Forelimb muscle (tissue), 1 donor: ENCODE results near the gene CFAP91. TPM values are rescaled to one million over a fixed set of nuclear protein-coding genes. Genes with fewer than 3 reads are reported as not detected.

ENCODE experiments used
- DNase-seq: peaks from one replicate; pipeline ENCODE4 v3.0.0-alpha.2; 2013; ENCODE audit warnings: low read depth
- polyA plus RNA-seq: library from polyadenylated mRNA; unstranded; fragments of 120-200 nt; gene quantifications from one replicate; pipeline ENCODE4 v1.2.1, GENCODE V29; 2013; ENCODE audit not compliant: insufficient read length

CFAP91 gene
- polyA plus RNA-seq, 1 donor = 0.56 TPM

GRCh38 chr3:119741657-119742590 lies 39.1 kb downstream of the CFAP91 start:
- DNase-seq = peak; percentile 6

DNA sequence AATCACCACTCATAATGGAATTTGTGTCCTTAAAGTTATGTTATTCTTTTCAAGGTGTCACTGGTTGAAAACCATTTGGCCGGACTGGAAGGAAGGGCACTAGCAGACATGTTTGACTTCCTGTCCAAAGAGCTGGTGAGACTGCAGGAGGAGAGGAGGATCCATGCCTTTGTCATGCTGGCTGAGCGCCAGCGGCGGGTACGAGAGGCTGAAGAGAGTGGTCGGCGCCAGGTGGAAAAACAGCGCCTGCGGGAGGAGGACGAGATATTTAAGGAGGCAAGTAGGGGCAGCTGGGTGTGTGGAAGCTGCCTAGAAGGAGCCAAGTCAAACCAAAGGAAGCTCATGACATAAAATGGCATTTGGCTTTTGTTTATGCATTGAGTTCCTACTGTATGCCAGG lies 41.1 kb downstream of the CFAP91 start:
- DNase-seq = no peak

DNA sequence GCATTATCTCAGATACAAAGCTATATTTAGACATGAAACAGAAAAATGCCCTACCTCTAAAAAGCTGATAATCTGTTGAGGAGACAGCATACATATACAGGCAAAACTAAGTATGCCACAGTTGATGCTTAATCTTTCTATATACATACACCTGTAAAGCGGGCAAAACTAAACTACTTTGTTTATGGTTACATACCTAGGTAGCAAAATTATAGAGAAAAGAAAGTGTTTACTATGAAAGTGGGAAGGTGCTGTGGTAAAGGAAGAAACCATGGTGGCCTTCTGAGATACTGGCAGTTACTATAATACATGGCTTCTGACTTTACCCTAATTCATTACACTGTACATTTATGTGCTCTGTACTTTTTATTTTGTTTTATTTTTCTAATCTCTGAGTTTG lies 43.1 kb downstream of the CFAP91 start:
- no peak for DNase-seq

DNA sequence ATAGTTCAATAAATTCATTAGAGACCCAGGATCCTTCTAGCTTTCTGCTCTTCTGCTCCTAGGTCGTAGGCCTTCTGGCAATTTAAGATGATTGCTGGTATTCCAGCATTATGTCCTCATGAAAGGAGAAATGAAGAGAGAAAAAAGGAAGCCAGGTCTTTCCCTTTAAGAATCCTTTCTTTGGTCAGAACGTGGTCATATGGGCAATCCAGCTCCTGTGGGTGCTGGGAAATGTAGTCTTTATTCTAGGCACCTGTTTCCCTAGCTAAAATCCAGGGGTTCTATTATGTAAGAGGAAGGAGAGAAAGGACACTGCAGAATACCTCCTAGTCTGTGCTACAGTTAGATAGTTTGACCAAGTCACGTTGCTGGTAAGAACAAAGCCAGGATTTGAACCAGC lies 43.6 kb downstream of the CFAP91 start:
- DNase-seq = no peak

GRCh38 chr3:119747357-119747756 lies 44.5 kb downstream of the CFAP91 start:
- DNase-seq = no peak

DNA sequence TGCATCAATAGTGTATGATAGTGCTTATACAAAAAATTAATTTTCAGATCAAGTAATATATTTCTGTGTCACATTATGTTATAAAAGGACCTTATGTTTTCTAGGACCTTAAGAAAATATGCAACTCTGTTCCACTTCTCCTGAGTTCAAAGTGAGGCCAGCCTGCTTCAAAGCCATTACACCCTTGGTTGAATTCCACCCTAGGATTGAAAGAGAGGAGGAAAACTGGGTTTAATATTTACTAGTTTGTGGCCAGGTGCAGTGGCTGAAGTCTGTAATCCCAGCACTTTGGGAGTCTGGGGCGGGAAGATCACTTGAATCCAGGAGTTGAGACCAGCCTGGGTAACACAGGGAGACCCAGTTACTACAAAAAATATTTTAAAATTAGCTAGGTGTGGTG lies 46.2 kb downstream of the CFAP91 start:
- DNase-seq = no peak

DNA sequence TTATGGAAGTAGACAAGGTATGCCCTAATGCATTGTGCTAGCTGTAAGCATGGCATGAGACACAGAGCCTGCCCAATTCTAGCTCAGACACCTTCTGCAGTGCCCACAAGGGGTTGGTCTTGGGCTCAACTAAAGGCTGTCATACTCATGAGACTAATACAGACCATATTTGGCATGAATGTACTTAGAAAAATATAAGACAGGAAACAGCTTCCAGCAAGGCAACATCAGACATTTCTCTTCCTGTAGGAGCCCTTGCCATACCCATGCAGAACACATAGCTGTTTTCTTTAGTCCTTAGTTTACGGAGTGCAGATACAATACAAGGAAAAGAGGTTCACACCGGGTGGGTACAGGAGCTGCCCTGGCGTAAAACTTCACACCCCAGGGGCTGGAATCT lies 48.6 kb downstream of the CFAP91 start:
- DNase-seq = no peak

Other genes with a start within 250 kb of the CFAP91 start
- gene TMEM39A, start 239.4 kb upstream of the CFAP91 start, polyA plus RNA-seq = 42.6 TPM
- gene POGLUT1, start 234.1 kb upstream of the CFAP91 start, polyA plus RNA-seq = 12.0 TPM
- 77.5 TPM for gene TIMMDC1, start 204.5 kb upstream of the CFAP91 start, polyA plus RNA-seq
- not detected for gene CD80, start 143.4 kb upstream of the CFAP91 start, polyA plus RNA-seq
- 9.3 TPM for gene ADPRH, start 123.5 kb upstream of the CFAP91 start, polyA plus RNA-seq
- 0.22 TPM for gene PLA1A, start 105.1 kb upstream of the CFAP91 start, polyA plus RNA-seq
- 38.2 TPM for gene POPDC2, start 42.4 kb upstream of the CFAP91 start, polyA plus RNA-seq
- 68.4 TPM for gene COX17, start 25.6 kb upstream of the CFAP91 start, polyA plus RNA-seq
- 0.33 TPM for gene NR1I2, start 79.1 kb downstream of the CFAP91 start, polyA plus RNA-seq